Activated CD8-positive, alpha-beta memory T cell treated with anti-CD3 and anti-CD28 coated beads, Interleukin-2, amount 50 U/mL, for 24 hours (primary cell): ENCODE data around the gene C12orf43.

Experiments used
- DNase-seq: peaks from one replicate; pipeline ENCODE4 v3.0.0-alpha.2; 2020; ENCODE audit errors: extremely low read depth

The C12orf43 gene

GRCh38 chr12:121030576-121031212 is 14.4 kb upstream of the C12orf43 start:
- DNase-seq: no peak

- no peak for DNase-seq
These were observed 10.2 kb upstream of the C12orf43 start for GRCh38 chr12:121026274-121027045.

- no peak for DNase-seq
These were observed 9.3 kb upstream of the C12orf43 start for GRCh38 chr12:121025442-121026226.

- DNase-seq: no peak
These were observed 7.5 kb upstream of the C12orf43 start for GRCh38 chr12:121023799-121024198.

- DNase-seq: no peak
These were observed 6.4 kb upstream of the C12orf43 start for GRCh38 chr12:121022713-121023112.

GRCh38 chr12:121021754-121022153 is 5.5 kb upstream of the C12orf43 start:
- no peak for DNase-seq

- no peak for DNase-seq
These were observed 2.8 kb upstream of the C12orf43 start for GRCh38 chr12:121018860-121019617.

GRCh38 chr12:121017966-121018491 is 1.7 kb upstream of the C12orf43 start:
- DNase-seq: no peak

GRCh38 chr12:121013715-121014114 is 2.6 kb downstream of the C12orf43 start:
- no peak for DNase-seq

- DNase-seq: no peak
These were observed 4.5 kb downstream of the C12orf43 start for GRCh38 chr12:121011820-121012219.

- no peak for DNase-seq
These were observed 5.4 kb downstream of the C12orf43 start for GRCh38 chr12:121010860-121011259.

GRCh38 chr12:121009741-121010140 is 6.5 kb downstream of the C12orf43 start:
- DNase-seq: no peak

- DNase-seq: no peak
These were observed 7.8 kb downstream of the C12orf43 start for GRCh38 chr12:121008347-121009098.

- peak; percentile 19 for DNase-seq
These were observed 10.9 kb downstream of the C12orf43 start for GRCh38 chr12:121005346-121005815.

- DNase-seq: no peak
These were observed 12.0 kb downstream of the C12orf43 start for GRCh38 chr12:121004253-121004815.

GRCh38 chr12:121003650-121004049 is 12.6 kb downstream of the C12orf43 start:
- DNase-seq: no peak

- DNase-seq: no peak
These were observed 14.3 kb downstream of the C12orf43 start for GRCh38 chr12:121001841-121002483.

- no peak for DNase-seq
These were observed 15.2 kb downstream of the C12orf43 start for GRCh38 chr12:121001060-121001459.

GRCh38 chr12:121000530-121000929 is 15.8 kb downstream of the C12orf43 start:
- no peak for DNase-seq
